Hepatic stellate cell (primary cell): ENCODE results near the gene KIAA0825.

Experiments
- DNase-seq: peaks from one replicate; pipeline ENCODE4 v3.0.0; 2011; ENCODE audit warnings: low spot score

The KIAA0825 gene

GRCh38 chr5:94440015-94440414, 178.4 kb downstream of the KIAA0825 start:
- no peak for DNase-seq

- DNase-seq = no peak
Observed at GRCh38 chr5:94433397-94434163, 184.8 kb downstream of the KIAA0825 start.

- no peak for DNase-seq
Observed at GRCh38 chr5:94432499-94432898, 185.9 kb downstream of the KIAA0825 start.

GRCh38 chr5:94431696-94432095, 186.7 kb downstream of the KIAA0825 start:
- DNase-seq = no peak

GRCh38 chr5:94429566-94429965, 188.8 kb downstream of the KIAA0825 start:
- no peak for DNase-seq

GRCh38 chr5:94425396-94425795, 193.0 kb downstream of the KIAA0825 start:
- DNase-seq = no peak

- DNase-seq = no peak
Observed at GRCh38 chr5:94423411-94423810, 195.0 kb downstream of the KIAA0825 start.

GRCh38 chr5:94422812-94423211, 195.6 kb downstream of the KIAA0825 start:
- no peak for DNase-seq

GRCh38 chr5:94420885-94421284, 197.5 kb downstream of the KIAA0825 start:
- DNase-seq = no peak

GRCh38 chr5:94415798-94416197, 202.6 kb downstream of the KIAA0825 start:
- DNase-seq = no peak

- DNase-seq = no peak
Observed at GRCh38 chr5:94409440-94409839, 209.0 kb downstream of the KIAA0825 start.

- no peak for DNase-seq
Observed at GRCh38 chr5:94407023-94407422, 211.4 kb downstream of the KIAA0825 start.

- no peak for DNase-seq
Observed at GRCh38 chr5:94403483-94403882, 214.9 kb downstream of the KIAA0825 start.

- no peak for DNase-seq
Observed at GRCh38 chr5:94402096-94402495, 216.3 kb downstream of the KIAA0825 start.

- no peak for DNase-seq
Observed at GRCh38 chr5:94397508-94397907, 220.9 kb downstream of the KIAA0825 start.

- no peak for DNase-seq
Observed at GRCh38 chr5:94396687-94397086, 221.7 kb downstream of the KIAA0825 start.

GRCh38 chr5:94395468-94395867, 222.9 kb downstream of the KIAA0825 start:
- no peak for DNase-seq

- DNase-seq = no peak
Observed at GRCh38 chr5:94391996-94392395, 226.4 kb downstream of the KIAA0825 start.

- DNase-seq = no peak
Observed at GRCh38 chr5:94389515-94389899, 228.9 kb downstream of the KIAA0825 start.

GRCh38 chr5:94388773-94389514, 229.5 kb downstream of the KIAA0825 start:
- DNase-seq = no peak

GRCh38 chr5:94385767-94386166, 232.6 kb downstream of the KIAA0825 start:
- DNase-seq = no peak

- no peak for DNase-seq
Observed at GRCh38 chr5:94378062-94378461, 240.3 kb downstream of the KIAA0825 start.

- DNase-seq = no peak
Observed at GRCh38 chr5:94376672-94377345, 241.6 kb downstream of the KIAA0825 start.
